ENCODE data around the gene ID3.
"Not testable (repeated sequence)": the region's sequence is repeated elsewhere in the genome, so short reads cannot be mapped to it uniquely, and the experiment has no call there.

Gene ID3

GRCh38 chr1:23588749-23589548 is 29.6 kb upstream of the ID3 start:
- DNase-seq = no peak

- DNase-seq = no peak
Observed at GRCh38 chr1:23585321-23586022, 26.2 kb upstream of the ID3 start.

- DNase-seq = not testable (repeated sequence)
Observed at GRCh38 chr1:23583727-23584126, 24.4 kb upstream of the ID3 start.

- no peak for DNase-seq
Observed at GRCh38 chr1:23582820-23583219, 23.5 kb upstream of the ID3 start.

GRCh38 chr1:23581219-23581618 is 21.9 kb upstream of the ID3 start:
- no peak for DNase-seq

- DNase-seq = no peak
Observed at GRCh38 chr1:23578997-23579363, 19.7 kb upstream of the ID3 start.

GRCh38 chr1:23578311-23578996 is 19.2 kb upstream of the ID3 start:
- DNase-seq = no peak

- DNase-seq = no peak
Observed at GRCh38 chr1:23577056-23578004, 18.0 kb upstream of the ID3 start.

- no peak for DNase-seq
Observed at GRCh38 chr1:23576338-23577055, 17.2 kb upstream of the ID3 start.

GRCh38 chr1:23575226-23575810 is 16.0 kb upstream of the ID3 start:
- DNase-seq = no peak

GRCh38 chr1:23574265-23574754 is 15.0 kb upstream of the ID3 start:
- no peak for DNase-seq

- no peak for DNase-seq
Observed at GRCh38 chr1:23573574-23574182, 14.4 kb upstream of the ID3 start.

- DNase-seq = no peak
Observed at GRCh38 chr1:23571465-23571864, 12.2 kb upstream of the ID3 start.

- DNase-seq = no peak
Observed at GRCh38 chr1:23570001-23570691, 10.8 kb upstream of the ID3 start.

- DNase-seq = no peak
Observed at GRCh38 chr1:23568608-23569383, 9.5 kb upstream of the ID3 start.

- no peak for DNase-seq
Observed at GRCh38 chr1:23567996-23568607, 8.8 kb upstream of the ID3 start.

GRCh38 chr1:23567629-23567995 is 8.3 kb upstream of the ID3 start:
- no peak for DNase-seq

- no peak for DNase-seq
Observed at GRCh38 chr1:23566304-23566703, 7.0 kb upstream of the ID3 start.

GRCh38 chr1:23565776-23566175 is 6.5 kb upstream of the ID3 start:
- no peak for DNase-seq
